K562 (cell line): ENCODE data around the gene TP73. TPM values are rescaled to one million over a fixed set of nuclear protein-coding genes. Genes with fewer than 3 reads are reported as not detected.

Source experiments
- CBFB ChIP-seq: sonication (generic); formaldehyde crosslinking; IDR thresholded peaks from 2 replicates; pipeline ENCODE4 v1.4.0; 2020; ENCODE audit warnings: mild to moderate bottlenecking, missing genetic modification reagents
- ESRRB ChIP-seq: fragments of 250-450 bp; sonication (Bioruptor Pico); IDR thresholded peaks from 2 replicates; pipeline ENCODE4 v1.5.0; 2020; ENCODE audit warnings: mild to moderate bottlenecking, moderate library complexity, borderline replicate concordance
- GTF2E2 ChIP-seq: fragments of 200-800 bp; sonication (Bioruptor generic); IDR thresholded peaks from 2 replicates; pipeline ENCODE4 v1.6.1; 2016; ENCODE audit warnings: missing genetic modification characterization, missing compliant biosample characterization
- HOXB6 ChIP-seq: fragments of 250-450 bp; sonication (Bioruptor Pico); IDR thresholded peaks from 2 replicates; pipeline ENCODE4 v1.5.1; 2022; ENCODE audit warnings: mild to moderate bottlenecking, borderline replicate concordance
- KLF1 ChIP-seq: fragments of 450-650 bp; IDR thresholded peaks from 2 replicates; pipeline ENCODE4 v1.6.1; 2016; ENCODE audit warnings: missing genetic modification characterization, missing compliant biosample characterization
- NCOA1 ChIP-seq: fragments of 450-650 bp; IDR thresholded peaks from 2 replicates; pipeline ENCODE4 v1.6.1; 2016; ENCODE audit warnings: low read depth
- RREB1 ChIP-seq: fragments of 250-450 bp; sonication (Bioruptor Pico); IDR thresholded peaks from 2 replicates; pipeline ENCODE4 v1.4.0; 2020
- RUNX1 ChIP-seq: sonication (generic); IDR thresholded peaks from 2 replicates; pipeline ENCODE4 v1.6.1; 2016; ENCODE audit warnings: antibody characterized with exemption, low read depth
- SMARCB1 ChIP-seq: IDR thresholded peaks from 2 replicates; pipeline ENCODE4 v1.6.1; 2011; ENCODE audit warnings: improper control_type of control experiment, low read depth; ENCODE audit not compliant: insufficient read length
- SP2 ChIP-seq: IDR thresholded peaks from 2 replicates; pipeline ENCODE4 v1.6.1; 2011; ENCODE audit warnings: mild to moderate bottlenecking, low read depth, low read length, moderate library complexity; ENCODE audit not compliant: poor library complexity, severe bottlenecking; ENCODE audit errors: extremely low read depth
- TGIF2 ChIP-seq: sonication (generic); formaldehyde crosslinking; IDR thresholded peaks from 2 replicates; pipeline ENCODE4 v1.8.1; 2022; ENCODE audit warnings: mild to moderate bottlenecking, missing genetic modification reagents, moderate library complexity
- VEZF1 ChIP-seq: fragments of 200-800 bp; sonication (Bioruptor generic); IDR thresholded peaks from 2 replicates; pipeline ENCODE4 v1.6.1; 2017; ENCODE audit warnings: missing genetic modification characterization, missing compliant biosample characterization
- ZNF133 ChIP-seq: fragments of 250-450 bp; sonication (Bioruptor Pico); IDR thresholded peaks from 2 replicates; pipeline ENCODE4 v1.4.0; 2020; ENCODE audit warnings: mild to moderate bottlenecking
- ZNF347 ChIP-seq: fragments of 450-650 bp; formaldehyde crosslinking; IDR thresholded peaks from 2 replicates; pipeline ENCODE4 v1.4.0; 2020; ENCODE audit warnings: low read depth, mild to moderate bottlenecking, moderate library complexity
- ZNF785 ChIP-seq: fragments of 250-450 bp; sonication (Bioruptor Pico); IDR thresholded peaks from 2 replicates; pipeline ENCODE4 v1.4.0; 2020; ENCODE audit warnings: mild to moderate bottlenecking
- polyA plus RNA-seq, 8 experiments: library from polyadenylated mRNA; depleted of rRNA in 4 of 8; stranded (reverse) in 5 of 8; unstranded in 3 of 8; fragments of >200 nt; fragmentation: Nextera tagmentation in 2 of 8; fragmentation: Illumina TruSeq in 1 of 8; extraction: Ambion mirVana in 2 of 8; extraction: Trizol in 1 of 8; gene quantifications; 2 replicates each; pipeline versions ENCODE4 v1.2.1 to v1.2.3, GENCODE V29; 2011 to 2014; ENCODE audit warnings: inconsistent platforms in 1 of 8, missing spikeins in 1 of 8
- total RNA-seq, 7 experiments: library from RNA; depleted of rRNA in 6 of 7; stranded (reverse); fragments of >200 nt in 6 of 7; fragmentation: Illumina TruSeq in 2 of 7; extraction: Trizol in 2 of 7; gene quantifications; 2 replicates each; pipeline versions ENCODE4 v1.2.1 to v1.2.3, GENCODE V29; 2011 to 2021; ENCODE audit warnings: low replicate concordance in 1 of 7
- TF ChIP-seq, protein P1 (sequence below): sonication (generic); formaldehyde crosslinking; IDR thresholded peaks from 2 replicates; pipeline ENCODE4 v1.8.1; 2022; ENCODE audit warnings: missing genetic modification reagents
- TF ChIP-seq, protein P2 (sequence below): fragments of 450-650 bp; IDR thresholded peaks from 2 replicates; pipeline ENCODE4 v1.6.1; 2016; ENCODE audit warnings: mild to moderate bottlenecking

Gene TP73
- total and polyA plus RNA-seq, 9 of the 15 experiments (the other 6 are each of a cell fraction or from before 2014, with no cell fraction given): 0.07 to 1.6 (median 0.40) TPM; not detected in 2

DNA sequence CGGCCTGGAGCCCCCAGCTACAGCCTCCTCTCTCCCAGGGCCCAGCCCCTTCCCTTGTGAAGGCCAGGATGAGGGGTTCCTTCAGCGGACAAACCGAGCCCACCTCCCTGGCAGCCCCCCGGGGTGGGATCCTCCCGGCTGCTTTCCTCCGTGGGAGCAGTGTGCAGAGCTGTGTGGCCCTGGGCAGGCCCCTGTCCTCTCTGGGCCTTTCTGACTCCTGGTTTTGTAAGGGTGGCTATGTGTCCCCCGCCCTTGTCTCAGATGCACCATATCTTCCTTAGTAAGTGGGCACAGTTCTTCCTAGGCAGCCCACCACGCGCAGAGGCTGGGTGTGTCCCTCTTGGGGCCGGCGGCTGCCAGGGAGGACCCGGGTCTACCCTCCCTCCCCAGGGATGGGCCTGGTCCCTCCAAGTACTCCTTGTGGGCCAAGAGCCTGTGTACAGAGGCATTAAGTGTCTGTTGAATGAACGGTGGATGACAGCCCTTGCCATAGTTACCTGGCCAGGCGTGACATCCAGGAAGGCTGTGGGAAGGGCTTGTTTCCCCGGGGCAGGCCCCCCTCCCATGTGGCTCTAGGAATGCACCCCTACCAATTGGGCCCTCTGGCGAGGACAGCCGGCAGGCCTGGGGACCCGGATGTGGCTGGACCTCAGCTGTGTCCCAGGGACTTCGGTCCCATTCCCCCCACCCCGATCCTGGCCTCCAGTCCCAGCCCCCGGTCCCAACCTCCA is 124.1 kb downstream of the TP73 start (continued):
- TF ChIP-seq TGIF2 (CRISPR knock-in tag) (no peak), KLF1 (tag) (0 out of 2 replicates have a peak, but pooled peaks have one; percentile 6), RREB1 (no peak), ESRRB (no peak), ZNF133 (CRISPR knock-in tag) (no peak), ZNF785 (CRISPR knock-in tag) (no peak), RUNX1 (no peak; the same call in 1 of the 2 replicates), ZNF347 (CRISPR knock-in tag) (no peak), NCOA1 (no peak), SMARCB1 (no peak), VEZF1 (no peak), HOXB6 (CRISPR knock-in tag) (no peak), CBFB (no peak), GTF2E2 (tag) (no peak), SP2 (no peak)
- TF ChIP-seq, protein P1, sequence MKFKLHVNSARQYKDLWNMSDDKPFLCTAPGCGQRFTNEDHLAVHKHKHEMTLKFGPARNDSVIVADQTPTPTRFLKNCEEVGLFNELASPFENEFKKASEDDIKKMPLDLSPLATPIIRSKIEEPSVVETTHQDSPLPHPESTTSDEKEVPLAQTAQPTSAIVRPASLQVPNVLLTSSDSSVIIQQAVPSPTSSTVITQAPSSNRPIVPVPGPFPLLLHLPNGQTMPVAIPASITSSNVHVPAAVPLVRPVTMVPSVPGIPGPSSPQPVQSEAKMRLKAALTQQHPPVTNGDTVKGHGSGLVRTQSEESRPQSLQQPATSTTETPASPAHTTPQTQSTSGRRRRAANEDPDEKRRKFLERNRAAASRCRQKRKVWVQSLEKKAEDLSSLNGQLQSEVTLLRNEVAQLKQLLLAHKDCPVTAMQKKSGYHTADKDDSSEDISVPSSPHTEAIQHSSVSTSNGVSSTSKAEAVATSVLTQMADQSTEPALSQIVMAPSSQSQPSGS (CRISPR knock-in tag): no peak
- TF ChIP-seq, protein P2, sequence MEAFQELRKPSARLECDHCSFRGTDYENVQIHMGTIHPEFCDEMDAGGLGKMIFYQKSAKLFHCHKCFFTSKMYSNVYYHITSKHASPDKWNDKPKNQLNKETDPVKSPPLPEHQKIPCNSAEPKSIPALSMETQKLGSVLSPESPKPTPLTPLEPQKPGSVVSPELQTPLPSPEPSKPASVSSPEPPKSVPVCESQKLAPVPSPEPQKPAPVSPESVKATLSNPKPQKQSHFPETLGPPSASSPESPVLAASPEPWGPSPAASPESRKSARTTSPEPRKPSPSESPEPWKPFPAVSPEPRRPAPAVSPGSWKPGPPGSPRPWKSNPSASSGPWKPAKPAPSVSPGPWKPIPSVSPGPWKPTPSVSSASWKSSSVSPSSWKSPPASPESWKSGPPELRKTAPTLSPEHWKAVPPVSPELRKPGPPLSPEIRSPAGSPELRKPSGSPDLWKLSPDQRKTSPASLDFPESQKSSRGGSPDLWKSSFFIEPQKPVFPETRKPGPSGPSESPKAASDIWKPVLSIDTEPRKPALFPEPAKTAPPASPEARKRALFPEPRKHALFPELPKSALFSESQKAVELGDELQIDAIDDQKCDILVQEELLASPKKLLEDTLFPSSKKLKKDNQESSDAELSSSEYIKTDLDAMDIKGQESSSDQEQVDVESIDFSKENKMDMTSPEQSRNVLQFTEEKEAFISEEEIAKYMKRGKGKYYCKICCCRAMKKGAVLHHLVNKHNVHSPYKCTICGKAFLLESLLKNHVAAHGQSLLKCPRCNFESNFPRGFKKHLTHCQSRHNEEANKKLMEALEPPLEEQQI: no peak
